ENCODE results near the gene FASN.
A peak's percentile ranks its signal among the peaks of the same experiment; 100 is the strongest.

The FASN gene

GRCh38 chr17:82056729-82057621 lies 41.1 kb downstream of the FASN start:
- DNase-seq (ENCODE audit: low spot score): no peak

DNA sequence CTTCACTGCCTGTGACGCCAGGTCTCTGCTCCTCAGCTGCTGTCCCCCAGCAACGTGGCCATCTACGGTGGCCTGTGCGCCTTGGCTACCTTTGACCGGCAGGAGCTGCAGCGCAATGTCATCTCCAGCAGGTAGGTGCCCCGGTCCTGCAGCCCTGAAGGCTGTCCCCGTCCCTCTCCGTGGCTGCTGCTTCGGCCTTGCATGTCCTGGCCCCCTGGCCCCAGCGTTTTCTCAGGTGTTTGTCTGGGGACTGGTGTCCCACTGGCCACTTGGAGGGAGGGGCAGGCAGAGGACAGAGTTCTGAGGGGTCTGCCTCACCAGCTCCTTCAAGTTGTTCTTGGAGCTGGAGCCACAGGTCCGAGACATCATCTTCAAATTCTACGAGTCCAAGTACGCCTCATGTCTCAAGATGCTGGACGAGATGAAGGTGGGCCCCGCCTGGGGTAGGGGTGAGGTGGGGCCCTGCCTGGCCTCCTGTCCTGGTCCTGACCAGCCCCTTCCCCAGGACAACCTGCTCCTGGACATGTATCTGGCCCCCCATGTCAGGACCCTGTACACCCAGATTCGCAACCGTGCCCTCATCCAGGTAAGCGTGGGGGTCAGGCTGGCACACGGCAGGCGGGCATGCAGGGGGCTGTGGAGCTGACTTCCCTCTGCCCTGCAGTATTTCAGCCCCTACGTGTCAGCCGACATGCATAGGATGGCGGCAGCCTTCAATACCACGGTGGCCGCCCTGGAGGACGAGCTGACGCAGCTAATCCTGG lies 41.9 kb downstream of the FASN start:
- DNase-seq (ENCODE audit: low spot score): no peak

- no peak for DNase-seq (ENCODE audit: low spot score)
These were observed 42.7 kb downstream of the FASN start for GRCh38 chr17:82055023-82055964.

GRCh38 chr17:82054351-82055022 lies 43.5 kb downstream of the FASN start:
- DNase-seq (ENCODE audit: low spot score): no peak

DNA sequence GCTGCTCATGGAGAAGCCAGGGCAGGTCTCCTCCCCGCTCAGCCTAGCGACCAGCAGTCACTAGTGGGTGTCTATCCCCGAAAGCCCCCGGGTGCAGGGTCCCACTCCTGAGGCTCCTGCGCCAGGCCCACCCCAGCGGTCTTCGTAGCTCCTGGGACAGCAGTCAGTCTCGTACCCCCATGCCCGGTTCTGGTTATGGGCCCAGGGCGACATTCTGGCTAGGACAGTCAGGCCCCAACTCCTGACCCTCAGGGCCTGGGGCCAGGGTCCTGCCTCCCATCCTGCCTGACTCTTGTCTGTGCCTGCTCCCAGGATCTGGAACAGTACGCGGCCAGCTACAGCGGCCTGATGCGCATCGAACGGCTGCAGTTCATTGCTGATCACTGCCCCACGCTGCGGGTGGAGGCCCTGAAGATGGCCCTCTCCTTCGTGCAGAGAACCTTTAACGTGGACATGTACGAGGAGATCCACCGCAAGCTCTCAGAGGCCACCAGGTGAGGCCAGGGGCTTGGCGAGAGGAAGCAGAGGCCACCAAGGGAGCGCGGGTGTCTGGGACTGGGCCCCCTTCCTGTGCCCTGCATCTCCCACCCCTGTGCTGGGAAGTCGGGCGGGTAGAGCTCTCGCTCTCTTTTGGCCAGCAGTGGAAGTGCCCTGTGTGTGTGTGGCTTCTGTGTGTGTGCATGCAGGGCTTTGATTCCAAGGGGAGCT lies 44.3 kb downstream of the FASN start:
- no peak for DNase-seq (ENCODE audit: low spot score)

GRCh38 chr17:82053130-82053529 lies 44.9 kb downstream of the FASN start:
- DNase-seq (ENCODE audit: low spot score): no peak

GRCh38 chr17:82052638-82053059 lies 45.4 kb downstream of the FASN start:
- peak; percentile 14 for DNase-seq (ENCODE audit: low spot score)

GRCh38 chr17:82051776-82052637 lies 46.0 kb downstream of the FASN start, which contains the start of the genes GPS1 and RFNG:
GPS1 (plus strand) TSS chr17:82051898; CDS start chr17:82051932, 34 bp downstream.
RFNG (minus strand) TSS chr17:82051811; CDS start chr17:82051766, 45 bp downstream.
- peak; percentile 69 for DNase-seq (ENCODE audit: low spot score)

DNA sequence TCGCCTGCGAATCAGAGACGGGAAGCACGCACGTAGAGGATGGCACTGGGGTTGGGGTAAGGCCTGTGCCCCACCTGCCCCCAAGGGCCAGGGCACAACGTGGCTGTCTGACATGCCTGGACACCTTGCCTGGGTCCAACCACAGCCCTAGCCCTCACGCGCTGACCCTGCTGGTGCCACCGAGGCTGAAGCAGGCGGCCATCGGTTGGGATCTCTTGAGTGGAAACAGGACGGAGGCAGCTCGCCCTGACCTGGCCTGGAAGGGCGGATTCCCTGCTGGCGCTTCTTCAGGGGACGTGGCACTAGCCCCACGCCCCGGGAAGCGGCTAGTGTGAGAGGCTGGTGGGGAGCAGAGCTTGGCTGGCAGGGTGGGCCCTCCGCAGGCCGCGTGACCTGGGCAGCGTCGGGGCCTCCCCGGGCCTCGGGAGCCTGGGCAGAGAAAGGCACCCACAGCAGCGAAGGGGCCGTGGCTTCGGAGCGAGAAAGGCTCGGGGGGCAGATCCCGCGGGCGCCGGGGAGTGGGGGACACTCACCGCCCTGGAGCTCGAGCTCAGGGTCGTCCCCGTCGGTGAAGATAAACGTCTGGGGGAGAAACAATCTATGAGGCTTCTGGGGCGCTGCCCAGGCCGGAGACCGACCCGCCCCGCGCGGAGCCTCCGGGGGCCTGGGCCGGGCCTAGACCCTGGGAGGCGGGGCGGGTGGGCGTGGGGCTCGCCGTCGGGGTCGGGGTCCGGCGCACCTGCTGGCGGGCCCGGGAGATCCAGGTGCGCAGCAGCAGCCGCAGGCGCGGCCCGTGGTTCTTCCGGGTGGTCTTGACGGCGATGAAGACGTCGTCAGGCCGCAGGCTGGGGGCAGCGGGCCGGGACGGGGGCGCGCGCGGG lies 47.0 kb downstream of the FASN start:
- no peak for DNase-seq (ENCODE audit: low spot score)

- DNase-seq (ENCODE audit: low spot score): no peak
These were observed 47.8 kb downstream of the FASN start for GRCh38 chr17:82050152-82050760.

DNA sequence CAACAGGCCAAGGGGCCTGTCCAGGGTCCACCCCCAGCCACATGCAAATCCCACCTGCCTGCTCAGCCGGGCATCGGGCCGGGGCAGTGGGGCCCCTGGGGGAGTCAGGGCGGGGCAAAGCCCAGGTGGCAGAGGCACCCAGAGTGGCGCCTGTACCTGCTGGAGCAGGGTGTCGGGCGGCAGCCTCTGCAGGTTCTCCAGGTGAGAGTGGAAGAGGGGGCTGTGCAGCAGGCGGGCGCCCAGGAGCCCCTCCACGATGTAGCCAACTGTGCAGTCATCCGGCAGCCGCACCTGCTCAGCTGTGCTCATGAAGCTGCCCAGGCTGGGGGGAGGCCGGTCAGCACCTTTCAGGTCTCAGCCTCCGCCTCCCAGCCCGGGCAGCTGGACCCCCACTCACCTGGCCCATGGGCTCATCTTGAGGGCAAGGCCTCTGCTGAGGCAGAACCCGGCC lies 48.5 kb downstream of the FASN start:
- no peak for DNase-seq (ENCODE audit: low spot score)

GRCh38 chr17:82049106-82049505 lies 48.9 kb downstream of the FASN start:
- no peak for DNase-seq (ENCODE audit: low spot score)

- DNase-seq (ENCODE audit: low spot score): no peak
These were observed 49.5 kb downstream of the FASN start for GRCh38 chr17:82048571-82048971.

DNA sequence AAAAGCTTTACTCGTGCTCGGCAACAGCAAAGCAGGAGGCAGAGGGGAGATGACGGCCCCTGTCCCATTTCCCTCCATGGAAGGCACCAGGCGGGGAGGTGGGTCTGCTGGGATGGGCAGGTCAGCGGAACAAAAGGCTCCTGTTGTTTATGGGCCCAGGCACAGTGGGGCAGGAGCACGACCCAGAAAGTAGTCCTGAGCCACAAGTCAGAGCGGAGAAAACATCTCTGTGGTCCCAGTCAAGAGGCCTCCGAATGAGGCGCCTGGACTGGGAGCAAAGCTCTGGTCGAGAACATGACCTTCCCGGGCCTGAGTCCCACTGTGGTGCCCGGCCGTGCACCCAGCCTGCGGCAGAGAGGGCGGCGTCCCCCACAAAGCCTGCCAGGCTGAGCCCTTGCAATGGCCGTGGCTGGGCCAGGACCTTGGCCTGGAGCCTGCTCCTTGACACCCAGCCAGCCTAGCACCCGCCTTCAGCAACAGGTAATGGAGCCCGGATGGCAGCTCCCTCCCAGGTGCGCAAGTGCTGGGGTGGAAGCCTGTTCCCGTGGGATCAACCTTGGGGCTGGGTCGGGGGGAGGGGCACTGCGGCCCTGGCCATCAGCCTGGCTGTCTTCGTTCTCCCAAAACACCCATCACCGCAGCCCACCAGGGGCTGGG lies 50.0 kb downstream of the FASN start:
- no peak for DNase-seq (ENCODE audit: low spot score)

DNA sequence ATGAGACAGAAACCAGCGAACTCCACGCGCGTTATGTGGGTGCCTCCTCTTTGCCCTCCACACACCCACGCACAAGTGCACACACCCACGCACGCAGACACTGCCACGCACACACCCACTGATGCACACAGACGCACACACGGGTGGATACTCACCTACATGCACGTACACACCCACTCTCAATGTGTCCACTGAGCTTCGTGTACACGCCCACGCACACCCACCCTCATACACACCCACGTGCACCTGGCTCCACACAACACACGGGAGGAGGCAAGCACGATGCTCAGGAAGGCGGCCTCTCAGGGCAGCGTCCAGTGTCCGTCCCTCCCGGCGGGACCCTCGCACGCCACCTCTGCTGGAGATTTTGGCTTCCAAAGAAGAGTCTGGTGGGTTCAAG lies 50.7 kb downstream of the FASN start:
- no peak for DNase-seq (ENCODE audit: low spot score)

GRCh38 chr17:82046903-82047302 lies 51.1 kb downstream of the FASN start:
- no peak for DNase-seq (ENCODE audit: low spot score)

DNA sequence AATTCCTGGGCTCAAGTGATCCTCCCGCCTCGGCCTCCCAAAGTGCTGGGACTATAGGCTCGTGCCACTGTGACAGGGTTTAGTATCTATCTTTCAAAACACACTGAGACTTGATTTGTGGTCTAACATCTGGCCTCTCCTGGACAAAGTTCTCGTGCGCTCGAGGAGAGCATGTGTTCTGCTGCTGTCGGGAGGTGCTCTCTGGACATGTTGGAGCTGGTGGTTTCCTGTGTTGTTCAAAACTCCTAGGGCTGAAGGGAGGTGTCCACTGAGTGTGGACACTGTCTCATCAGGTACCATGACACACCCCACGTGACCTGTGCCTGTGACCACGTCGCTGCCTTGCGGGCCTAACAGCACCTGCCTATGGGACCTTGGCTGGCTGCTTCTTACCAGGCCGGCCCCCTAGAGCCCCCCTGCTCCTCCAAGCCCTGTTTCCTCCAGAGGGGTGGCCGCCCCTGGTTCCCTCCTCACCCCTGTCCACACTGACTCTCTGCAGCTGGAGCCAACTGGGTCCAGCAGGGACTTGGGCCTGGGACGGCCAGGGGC lies 52.0 kb downstream of the FASN start:
- no peak for DNase-seq (ENCODE audit: low spot score)
